K562 (cell line): Measurements from ENCODE around the gene INSYN2B. TPM values are rescaled to one million over a fixed set of nuclear protein-coding genes. Genes with fewer than 3 reads are reported as not detected.
"Not testable (repeated sequence)": the region's sequence is repeated elsewhere in the genome, so short reads cannot be mapped to it uniquely, and the experiment has no call there.

Source experiments
- ATAC-seq: fragments of 200-7000 bp; cut with Tn5 transposase; 3 replicates; pipeline ENCODE4 v1.9.1; 2020; ENCODE audit warnings: moderate library complexity
- BruUV-seq: library from RNA; stranded (reverse); fragments of 400-500 nt; replicated peaks from 2 replicates; lab custom pipeline; 2021; lab: Mats Ljungman, UMichigan
- CTCF ChIA-PET: fragments of 300-600 bp; formaldehyde crosslinking; extraction: SDS; loops from one replicate; lab custom pipeline; 2021; ENCODE audit warnings: low intra/inter-chr PET ratio; lab: Yijun Ruan, JAX
- POLR2A ChIA-PET: fragments of 300-600, 350-650 bp; sonication (Branson Sonifier 250); formaldehyde crosslinking; extraction: SDS; loops from one replicate; lab custom pipeline; 2021; ENCODE audit warnings: antibody characterized with exemption, inconsistent platforms; lab: Yijun Ruan, JAX
- DNase-seq, 4 experiments: peaks; one replicate each; pipeline versions ENCODE4 v3.0.0 to v3.0.0-alpha.2; 2011 to 2018; ENCODE audit warnings: low spot score in 3 of 4, mixed read lengths in 3 of 4; ENCODE audit errors: extremely low read depth in 1 of 4
- FAIRE-seq: peaks from 2 replicates; lab custom pipeline; 2011; peaks lifted over from hg19 to GRCh38; lab: Jason Lieb, UNC
- H2AFZ ChIP-seq: 2 replicates; pipeline ENCODE4 v1.6.0; 2011; ENCODE audit warnings: low read depth, low read length, control low read depth, inconsistent platforms
- H3K27ac ChIP-seq: fragments of 200-600 bp; 3 replicates; pipeline ENCODE4 v1.8.0; 2011; ENCODE audit warnings: low read depth, mild to moderate bottlenecking, control low read depth, inconsistent platforms, low read length, moderate library complexity, mixed read lengths; ENCODE audit errors: extremely low read depth
- H3K27me3 ChIP-seq, 2 experiments: fragments of 300-600 bp in 1 of 2; 2 replicates in 1 of 2; 3 replicates in 1 of 2; pipeline versions ENCODE4 v1.6.0 to v1.8.0; 2011; ENCODE audit warnings: inconsistent platforms in 2 of 2, low read length in 2 of 2, mild to moderate bottlenecking in 1 of 2, mixed read lengths in 1 of 2, moderate library complexity in 1 of 2; ENCODE audit not compliant: control insufficient read depth in 2 of 2, insufficient read depth in 2 of 2
- H3K36me3 ChIP-seq: fragments of 300-600 bp; 3 replicates; pipeline ENCODE4 v1.8.0; 2011; ENCODE audit warnings: mild to moderate bottlenecking, low read length, inconsistent platforms; ENCODE audit not compliant: control insufficient read depth, insufficient read depth
- H3K4me1 ChIP-seq, 2 experiments: fragments of 200-600 bp in 1 of 2; replicated peaks in 1 of 2; 2 replicates in 1 of 2; 3 replicates in 1 of 2; pipeline versions ENCODE4 v1.5.1 to v1.8.0; 2011; ENCODE audit warnings: inconsistent platforms in 2 of 2, low read length in 2 of 2, mild to moderate bottlenecking in 1 of 2, mixed read lengths in 1 of 2, moderate library complexity in 1 of 2; ENCODE audit not compliant: control insufficient read depth in 2 of 2, insufficient read depth in 2 of 2
- H3K4me2 ChIP-seq: 2 replicates; pipeline ENCODE4 v1.6.1; 2011; ENCODE audit warnings: low read length, control low read depth, inconsistent platforms, mixed read lengths; ENCODE audit not compliant: insufficient read depth
- H3K4me3 ChIP-seq: fragments of 200-600 bp; sonication (generic), shearing (Covaris generic); 2 replicates; pipeline ENCODE4 v1.5.1; 2016; ENCODE audit warnings: control low read depth, inconsistent platforms
- H3K79me2 ChIP-seq: fragments of 200-600 bp; 3 replicates; pipeline ENCODE4 v1.8.0; 2011; ENCODE audit warnings: low read length, inconsistent platforms; ENCODE audit not compliant: control insufficient read depth, insufficient read depth
- H3K9ac ChIP-seq, 2 experiments: 2 replicates each; pipeline versions ENCODE4 v1.6.0 to v1.6.1; 2011; ENCODE audit warnings: low read depth in 2 of 2, low read length in 2 of 2, control low read depth in 1 of 2, inconsistent platforms in 1 of 2, mild to moderate bottlenecking in 1 of 2, mixed read lengths in 1 of 2; ENCODE audit not compliant: insufficient read depth in 1 of 2
- H3K9me1 ChIP-seq: one replicate; pipeline ENCODE4 v1.6.0; 2011; ENCODE audit warnings: inconsistent platforms, mild to moderate bottlenecking, low read length, moderate library complexity; ENCODE audit not compliant: control insufficient read depth, insufficient read depth
- H3K9me3 ChIP-seq: replicated peaks from 2 replicates; pipeline ENCODE4 v1.5.1; 2011; ENCODE audit warnings: low read depth, low read length, inconsistent platforms; ENCODE audit not compliant: control insufficient read depth, insufficient read depth
- H4K20me1 ChIP-seq: replicated peaks from 2 replicates; pipeline ENCODE4 v1.6.1; 2011; ENCODE audit warnings: low read length, inconsistent platforms, mixed read lengths; ENCODE audit not compliant: control insufficient read depth, insufficient read depth
- CBFB ChIP-seq: sonication (generic); formaldehyde crosslinking; IDR thresholded peaks from 2 replicates; pipeline ENCODE4 v1.4.0; 2020; ENCODE audit warnings: mild to moderate bottlenecking, missing genetic modification reagents
- HMBOX1 ChIP-seq: sonication (generic); IDR thresholded peaks from 2 replicates; pipeline ENCODE4 v1.6.1; 2016
- NELFE ChIP-seq: IDR thresholded peaks from 2 replicates; pipeline ENCODE4 v1.6.1; 2011; ENCODE audit warnings: mild to moderate bottlenecking; ENCODE audit not compliant: insufficient read depth, insufficient read length
- XRCC5 ChIP-seq: fragments of 200-400 bp; formaldehyde crosslinking; IDR thresholded peaks from 2 replicates; pipeline ENCODE4 v1.6.1; 2017; ENCODE audit warnings: low read depth, mild to moderate bottlenecking, low read length
- whole genome bisulfite sequencing: fragments of 100-300 bp; shearing (Covaris generic); methylation state at CpG from one replicate; pipeline ENCODE4 v1.1.6; 2016; ENCODE audit warnings: low coverage, mixed read lengths; ENCODE audit not compliant: insufficient coverage; ENCODE audit errors: missing lambda C conversion rate; 5-methylcytosine and 5-hydroxymethylcytosine counted together
- in situ Hi-C: fragments of 300-500 bp; cut with MboI; formaldehyde crosslinking; loops from 4 replicates; pipeline ENCODE4 v1.15.0; 2018; ENCODE audit warnings: inconsistent platforms, mixed read lengths
- intact Hi-C: fragments of 100-400 bp; cut with micrococcal nuclease; formaldehyde crosslinking; loops from 2 replicates; pipeline ENCODE4 v1.14.2; 2022
- polyA plus RNA-seq, 8 experiments: library from polyadenylated mRNA; depleted of rRNA in 4 of 8; stranded (reverse) in 5 of 8; unstranded in 3 of 8; fragments of >200 nt; fragmentation: Nextera tagmentation in 2 of 8; fragmentation: Illumina TruSeq in 1 of 8; extraction: Ambion mirVana in 2 of 8; extraction: Trizol in 1 of 8; gene quantifications; 2 replicates each; pipeline versions ENCODE4 v1.2.1 to v1.2.3, GENCODE V29; 2011 to 2014; ENCODE audit warnings: inconsistent platforms in 1 of 8, missing spikeins in 1 of 8
- total RNA-seq, 7 experiments: library from RNA; depleted of rRNA in 6 of 7; stranded (reverse); fragments of >200 nt in 6 of 7; fragmentation: Illumina TruSeq in 2 of 7; extraction: Trizol in 2 of 7; gene quantifications; 2 replicates each; pipeline versions ENCODE4 v1.2.1 to v1.2.3, GENCODE V29; 2011 to 2021; ENCODE audit warnings: low replicate concordance in 1 of 7

Gene INSYN2B
- total and polyA plus RNA-seq, 9 of the 15 experiments (the other 6 are each of a cell fraction or from before 2014, with no cell fraction given), result not detected

- H4K20me1 ChIP-seq, H3K27ac ChIP-seq, POLR2A ChIA-PET, H3K79me2 ChIP-seq, BruUV-seq, H3K36me3 ChIP-seq, CTCF ChIA-PET, H3K9me3 ChIP-seq, DNase-seq, H3K9me1 ChIP-seq, H2AFZ ChIP-seq, in situ Hi-C loops, H3K9ac ChIP-seq, H3K27me3 ChIP-seq, H3K4me2 ChIP-seq, H3K4me1 ChIP-seq, ATAC-seq, intact Hi-C loops, H3K4me3 ChIP-seq, FAIRE-seq: not testable (repeated sequence)
- peak; percentile 31; the same call in 1 of the 2 replicates for TF ChIP-seq HMBOX1
- WGBS, result 82% methylated on average over 2 of the region's 2 CpGs
These were observed 146.5 kb downstream of the INSYN2B start for GRCh38 chr5:169833681-169834292.

- intact Hi-C loops (no loop called here), in situ Hi-C loops (no loop called here)
- CTCF ChIA-PET, result no interaction called here
- Histone ChIP-seq H2AFZ (no peak overlapping the region), H3K4me1 (no peaks in the 10 kb centered on the region), H3K79me2 (no peaks in the 10 kb centered on the region), H3K4me2 (no peak overlapping the region), H3K9me1 (no peaks in the 10 kb centered on the region), H3K9ac (no peak overlapping the region), H3K9me3 (no peaks in the 10 kb centered on the region), H3K4me3 (no peak overlapping the region), H3K36me3 (no peaks in the 10 kb centered on the region), H3K27ac (no peak overlapping the region), H3K27me3 (no peaks in the 10 kb centered on the region), H4K20me1 (no peaks in the 10 kb centered on the region)
- FAIRE-seq (no peak), ATAC-seq (no peak), DNase-seq (no peak)
- POLR2A ChIA-PET, result no interaction called here
- TF ChIP-seq NELFE, result no peak
- TF ChIP-seq CBFB (CRISPR knock-in tag), result no peak
- TF ChIP-seq XRCC5, result no peak
- BruUV-seq, result no TSS peak
These were observed 147.4 kb downstream of the INSYN2B start for GRCh38 chr5:169832845-169833244.
